PC-9 (cell line): ENCODE data around the gene FTO. TPM values are rescaled to one million over a fixed set of nuclear protein-coding genes. Genes with fewer than 3 reads are reported as not detected.
A peak's percentile ranks its signal among the peaks of the same experiment; 100 is the strongest.

Source experiments
- BruUV-seq: library from RNA; stranded (reverse); fragments of 400-500 nt; replicated peaks from 2 replicates; lab custom pipeline; 2021; lab: Mats Ljungman, UMichigan
- CTCF ChIA-PET: fragments of 300-600 bp; sonication (Branson Sonifier 250); formaldehyde crosslinking; loops from one replicate; lab custom pipeline; 2022; ENCODE audit warnings: antibody characterized with exemption; lab: Charles Lee
- POLR2A ChIA-PET: fragments of 300-600 bp; sonication (Branson Sonifier 250); formaldehyde crosslinking; loops from one replicate; lab custom pipeline; 2022; ENCODE audit warnings: antibody characterized with exemption; ENCODE audit not compliant: unreplicated experiment; lab: Charles Lee
- DNase-seq, 2 experiments: peaks; one replicate each; pipeline versions ENCODE4 v3.0.0 to v3.0.0-alpha.2; 2015 to 2022; ENCODE audit warnings: mixed read lengths in 1 of 2
- H2AFZ ChIP-seq: fragments of 200-600 bp; sonication (generic); 2 replicates; pipeline ENCODE4 v1.8.1; 2017; ENCODE audit warnings: antibody characterized with exemption
- H3F3A ChIP-seq: fragments of 200-600 bp; sonication (generic); 2 replicates; pipeline ENCODE4 v1.8.1; 2017; ENCODE audit warnings: antibody characterized with exemption, mild to moderate bottlenecking, low read depth; ENCODE audit not compliant: insufficient read depth
- H3K27ac ChIP-seq: fragments of 200-600 bp; sonication (generic); 2 replicates; pipeline ENCODE4 v1.6.1; 2016; ENCODE audit warnings: mixed run types
- H3K27me3 ChIP-seq: fragments of 200-600 bp; sonication (generic); 2 replicates; pipeline ENCODE4 v1.6.1; 2016; ENCODE audit warnings: low read depth, mixed run types; ENCODE audit not compliant: insufficient read depth
- H3K36me3 ChIP-seq: fragments of 200-600 bp; sonication (generic); 2 replicates; pipeline ENCODE4 v1.6.1; 2016; ENCODE audit warnings: low read depth, mixed run types
- H3K4me1 ChIP-seq: fragments of 200-600 bp; sonication (generic); replicated peaks from 2 replicates; pipeline ENCODE4 v1.6.1; 2016; ENCODE audit warnings: mixed run types; ENCODE audit not compliant: insufficient read depth
- H3K4me2 ChIP-seq: fragments of 200-600 bp; sonication (generic); 2 replicates; pipeline ENCODE4 v1.6.1; 2017; ENCODE audit warnings: mixed run types
- H3K4me3 ChIP-seq: fragments of 200-600 bp; sonication (generic); 2 replicates; pipeline ENCODE4 v1.6.1; 2016; ENCODE audit warnings: mixed run types
- H3K79me2 ChIP-seq: fragments of 200-600 bp; sonication (generic); 2 replicates; pipeline ENCODE4 v1.6.1; 2017; ENCODE audit warnings: low read depth, mixed run types
- H3K9me2 ChIP-seq: fragments of 200-600 bp; sonication (generic); 2 replicates; pipeline ENCODE4 v1.8.1; 2017; ENCODE audit warnings: mild to moderate bottlenecking; ENCODE audit not compliant: insufficient read depth
- H3K9me3 ChIP-seq: fragments of 200-600 bp; sonication (generic); 2 replicates; pipeline ENCODE4 v1.8.1; 2016; ENCODE audit warnings: low read depth; ENCODE audit not compliant: insufficient read depth
- H4K20me1 ChIP-seq: fragments of 200-600 bp; sonication (generic); 2 replicates; pipeline ENCODE4 v1.8.1; 2017; ENCODE audit not compliant: insufficient read depth
- CTCF ChIP-seq: fragments of 200-600 bp; sonication (generic); conservative IDR thresholded peaks from 2 replicates; pipeline ENCODE4 v1.6.1; 2017; ENCODE audit warnings: mixed run types, antibody characterized with exemption, mild to moderate bottlenecking, moderate library complexity
- EZH2 ChIP-seq: fragments of 200-600 bp; sonication (generic); IDR thresholded peaks from 2 replicates; pipeline ENCODE4 v1.8.0; 2017; ENCODE audit warnings: antibody characterized with exemption, low read depth
- intact Hi-C: fragments of 100-400 bp; cut with micrococcal nuclease; formaldehyde crosslinking; loops from one replicate; pipeline ENCODE4 v1.10.0; 2022; ENCODE audit not compliant: unreplicated experiment
- total RNA-seq: library from RNA; stranded (reverse); gene quantifications from 2 replicates; pipeline ENCODE4 v1.2.3, GENCODE V29; 2021

FTO gene
- total RNA-seq, 1 experiment from 2014 or later, result 58.1 TPM

- POLR2A ChIA-PET, result no interaction called here
- Histone ChIP-seq H3K27ac (peak overlapping the region; percentile 90), H3K79me2 (no peaks in the 10 kb centered on the region), H3K36me3 (0 out of 2 replicates have a peak, but pooled peaks cover 4% of the 10 kb centered on the region), H3K4me2 (peak overlapping the region; percentile 70), H3K27me3 (no peaks in the 10 kb centered on the region), H2AFZ (no peak overlapping the region), H3K4me1 (peaks cover 61% of the 10 kb centered on the region), H3K9me3 (peaks cover 19% of the 10 kb centered on the region), H3K4me3 (no peak overlapping the region), H3K9me2 (no peaks in the 10 kb centered on the region), H3F3A (peaks cover 50% of the 10 kb centered on the region), H4K20me1 (no peaks in the 10 kb centered on the region)
- TF ChIP-seq CTCF, result no peak
- TF ChIP-seq EZH2, result no peak
- CTCF ChIA-PET, result no interaction called here
- DNase-seq, result peak in 1 of 2 experiments; percentile 1
- intact Hi-C loops, result loop anchor here (2.0 to 5.0 kb wide), 4 partner anchors 204 to 396 kb away; partner anchors contain the start of gene IRX3
- BruUV-seq, result no TSS peak
Measured at GRCh38 chr16:54026456-54026855, 322.5 kb downstream of the FTO start.

GRCh38 chr16:54027062-54027461 lies 323.1 kb downstream of the FTO start:
- Histone ChIP-seq H3K36me3 (0 out of 2 replicates have a peak, but pooled peaks cover 4% of the 10 kb centered on the region), H4K20me1 (no peaks in the 10 kb centered on the region), H3K4me3 (peak overlapping the region; percentile 29; the same call in 1 of the 2 replicates), H3F3A (peaks cover 53% of the 10 kb centered on the region), H3K27ac (peak overlapping the region; percentile 90), H3K4me2 (peak overlapping the region; percentile 70), H3K79me2 (no peaks in the 10 kb centered on the region), H3K9me2 (no peaks in the 10 kb centered on the region), H3K27me3 (no peaks in the 10 kb centered on the region), H2AFZ (no peak overlapping the region), H3K9me3 (peaks cover 23% of the 10 kb centered on the region), H3K4me1 (peaks cover 67% of the 10 kb centered on the region)
- intact Hi-C loops, result loop anchor here (1.0 to 5.0 kb wide), 5 partner anchors 50 to 395 kb away; partner anchors contain the start of gene IRX3
- ChIA-PET POLR2A (interaction anchor here (0.6 to 0.7 kb wide), 3 partner anchors 21 to 261 kb away, joined by 3 to 6 read pairs (median 3); no protein-coding TSS in a partner anchor), CTCF (no interaction called here)
- DNase-seq, result peak; percentile 66 to 96
- TF ChIP-seq CTCF (no peak), EZH2 (no peak)
- BruUV-seq, result no TSS peak

GRCh38 chr16:54027558-54027957 lies 323.6 kb downstream of the FTO start:
- no peak for TF ChIP-seq EZH2
- no peak for TF ChIP-seq CTCF
- no peaks in the 10 kb centered on the region for H4K20me1 ChIP-seq
- no peaks in the 10 kb centered on the region for H3K79me2 ChIP-seq
- TSS peak; percentile 80 for BruUV-seq
- H3F3A ChIP-seq, result peaks cover 53% of the 10 kb centered on the region
- ChIA-PET POLR2A (interaction anchor here (0.6 to 0.7 kb wide), 4 partner anchors 21 to 260 kb away, joined by 3 to 7 read pairs (median 4); no protein-coding TSS in a partner anchor), CTCF (no interaction called here)
- intact Hi-C loops, result loop anchor here (1.0 to 5.0 kb wide), 5 partner anchors 50 to 395 kb away; partner anchors contain the start of gene IRX3
- H3K27me3 ChIP-seq, result no peaks in the 10 kb centered on the region
- no peaks in the 10 kb centered on the region for H3K9me2 ChIP-seq
- H2AFZ ChIP-seq, result no peak overlapping the region
- peaks cover 26% of the 10 kb centered on the region for H3K9me3 ChIP-seq
- 0 out of 2 replicates have a peak, but pooled peaks cover 4% of the 10 kb centered on the region for H3K36me3 ChIP-seq
- peak overlapping the region; percentile 90 for H3K27ac ChIP-seq
- H3K4me3 ChIP-seq, result peak overlapping the region; percentile 29; the same call in 1 of the 2 replicates
- H3K4me1 ChIP-seq, result peaks cover 69% of the 10 kb centered on the region
- DNase-seq, result peak in 1 of 2 experiments; percentile 36
- peak overlapping the region; percentile 70 for H3K4me2 ChIP-seq
